ENCODE data around the gene ACOXL.
A peak's percentile ranks its signal among the peaks of the same experiment; 100 is the strongest.

Gene ACOXL

GRCh38 chr2:110788976-110789375, 56.6 kb downstream of the ACOXL start:
- no peaks in the 10 kb centered on the region for H3K9me3 Mint-ChIP-seq
- no peak overlapping the region for H3K4me3 Mint-ChIP-seq
- H3K4me1 Mint-ChIP-seq (ENCODE audit: low read depth), result no peaks in the 10 kb centered on the region
- H3K27me3 Mint-ChIP-seq, result peaks cover 58% of the 10 kb centered on the region
- H3K36me3 Mint-ChIP-seq (ENCODE audit: low read depth), result no peaks in the 10 kb centered on the region
- no peak overlapping the region for H3K27ac Mint-ChIP-seq

- Mint-ChIP-seq H3K36me3 (ENCODE audit: low read depth) (no peaks in the 10 kb centered on the region), H3K4me1 (ENCODE audit: low read depth) (no peaks in the 10 kb centered on the region), H3K4me3 (no peak overlapping the region), H3K27ac (no peak overlapping the region), H3K27me3 (peaks cover 62% of the 10 kb centered on the region), H3K9me3 (no peaks in the 10 kb centered on the region)
Measured at GRCh38 chr2:110789706-110790105, 57.3 kb downstream of the ACOXL start.

GRCh38 chr2:110790907-110791306, 58.5 kb downstream of the ACOXL start:
- Mint-ChIP-seq H3K4me3 (no peak overlapping the region), H3K27ac (no peak overlapping the region), H3K27me3 (peaks cover 61% of the 10 kb centered on the region), H3K9me3 (no peaks in the 10 kb centered on the region), H3K4me1 (ENCODE audit: low read depth) (no peaks in the 10 kb centered on the region), H3K36me3 (ENCODE audit: low read depth) (no peaks in the 10 kb centered on the region)

- Mint-ChIP-seq H3K27me3 (peaks cover 61% of the 10 kb centered on the region), H3K36me3 (ENCODE audit: low read depth) (no peaks in the 10 kb centered on the region), H3K9me3 (no peaks in the 10 kb centered on the region), H3K4me1 (ENCODE audit: low read depth) (no peaks in the 10 kb centered on the region), H3K4me3 (no peak overlapping the region), H3K27ac (no peak overlapping the region)
Measured at GRCh38 chr2:110791435-110791834, 59.1 kb downstream of the ACOXL start.

GRCh38 chr2:110793034-110793433, 60.7 kb downstream of the ACOXL start:
- H3K27ac Mint-ChIP-seq, result no peak overlapping the region
- H3K4me1 Mint-ChIP-seq (ENCODE audit: low read depth), result no peaks in the 10 kb centered on the region
- peaks cover 65% of the 10 kb centered on the region for H3K27me3 Mint-ChIP-seq
- H3K4me3 Mint-ChIP-seq, result no peak overlapping the region
- H3K36me3 Mint-ChIP-seq (ENCODE audit: low read depth), result no peaks in the 10 kb centered on the region
- no peaks in the 10 kb centered on the region for H3K9me3 Mint-ChIP-seq

- Mint-ChIP-seq H3K36me3 (ENCODE audit: low read depth) (no peaks in the 10 kb centered on the region), H3K27ac (no peak overlapping the region), H3K27me3 (peaks cover 73% of the 10 kb centered on the region), H3K4me3 (no peak overlapping the region), H3K9me3 (no peaks in the 10 kb centered on the region), H3K4me1 (ENCODE audit: low read depth) (no peaks in the 10 kb centered on the region)
Measured at GRCh38 chr2:110794390-110794789, 62.0 kb downstream of the ACOXL start.

GRCh38 chr2:110794951-110795350, 62.6 kb downstream of the ACOXL start:
- H3K36me3 Mint-ChIP-seq (ENCODE audit: low read depth), result no peaks in the 10 kb centered on the region
- H3K4me3 Mint-ChIP-seq, result no peak overlapping the region
- H3K4me1 Mint-ChIP-seq (ENCODE audit: low read depth), result no peaks in the 10 kb centered on the region
- no peaks in the 10 kb centered on the region for H3K9me3 Mint-ChIP-seq
- H3K27ac Mint-ChIP-seq, result no peak overlapping the region
- H3K27me3 Mint-ChIP-seq, result peaks cover 79% of the 10 kb centered on the region

- Mint-ChIP-seq H3K4me1 (ENCODE audit: low read depth) (no peaks in the 10 kb centered on the region), H3K9me3 (no peaks in the 10 kb centered on the region), H3K27ac (no peak overlapping the region), H3K36me3 (ENCODE audit: low read depth) (no peaks in the 10 kb centered on the region), H3K4me3 (no peak overlapping the region), H3K27me3 (peaks cover 84% of the 10 kb centered on the region)
Measured at GRCh38 chr2:110796716-110797301, 64.4 kb downstream of the ACOXL start.

- Mint-ChIP-seq H3K36me3 (ENCODE audit: low read depth) (no peaks in the 10 kb centered on the region), H3K27ac (no peak overlapping the region), H3K4me1 (ENCODE audit: low read depth) (peaks cover 7% of the 10 kb centered on the region), H3K9me3 (peaks cover 2% of the 10 kb centered on the region), H3K27me3 (peaks cover 88% of the 10 kb centered on the region), H3K4me3 (no peak overlapping the region)
Measured at GRCh38 chr2:110799376-110799775, 67.0 kb downstream of the ACOXL start.

- Mint-ChIP-seq H3K27ac (no peak overlapping the region), H3K9me3 (peaks cover 8% of the 10 kb centered on the region), H3K27me3 (peaks cover 79% of the 10 kb centered on the region), H3K4me3 (no peak overlapping the region), H3K36me3 (ENCODE audit: low read depth) (no peaks in the 10 kb centered on the region), H3K4me1 (ENCODE audit: low read depth) (peaks cover 22% of the 10 kb centered on the region)
Measured at GRCh38 chr2:110800611-110801402, 68.4 kb downstream of the ACOXL start.

GRCh38 chr2:110802208-110802932, 70.0 kb downstream of the ACOXL start:
- no peaks in the 10 kb centered on the region for H3K36me3 Mint-ChIP-seq (ENCODE audit: low read depth)
- H3K27ac Mint-ChIP-seq, result no peak overlapping the region
- H3K4me3 Mint-ChIP-seq, result no peak overlapping the region
- peaks cover 29% of the 10 kb centered on the region for H3K4me1 Mint-ChIP-seq (ENCODE audit: low read depth)
- H3K27me3 Mint-ChIP-seq, result peaks cover 75% of the 10 kb centered on the region
- H3K9me3 Mint-ChIP-seq, result peaks cover 8% of the 10 kb centered on the region

- peaks cover 31% of the 10 kb centered on the region for H3K4me1 Mint-ChIP-seq (ENCODE audit: low read depth)
- H3K4me3 Mint-ChIP-seq, result no peak overlapping the region
- H3K27me3 Mint-ChIP-seq, result peaks cover 76% of the 10 kb centered on the region
- H3K27ac Mint-ChIP-seq, result peak overlapping the region; percentile 54
- peaks cover 8% of the 10 kb centered on the region for H3K9me3 Mint-ChIP-seq
- no peaks in the 10 kb centered on the region for H3K36me3 Mint-ChIP-seq (ENCODE audit: low read depth)
Measured at GRCh38 chr2:110804433-110804832, 72.1 kb downstream of the ACOXL start.

GRCh38 chr2:110804915-110805314, 72.5 kb downstream of the ACOXL start:
- Mint-ChIP-seq H3K27me3 (peaks cover 74% of the 10 kb centered on the region), H3K4me3 (no peak overlapping the region), H3K9me3 (peaks cover 8% of the 10 kb centered on the region)

GRCh38 chr2:110805894-110806452, 73.6 kb downstream of the ACOXL start:
- no peak overlapping the region for H3K4me3 Mint-ChIP-seq
- H3K4me1 Mint-ChIP-seq (ENCODE audit: low read depth), result peaks cover 31% of the 10 kb centered on the region
- H3K27me3 Mint-ChIP-seq, result peaks cover 71% of the 10 kb centered on the region
- H3K36me3 Mint-ChIP-seq (ENCODE audit: low read depth), result no peaks in the 10 kb centered on the region
- H3K9me3 Mint-ChIP-seq, result peaks cover 8% of the 10 kb centered on the region
- no peak overlapping the region for H3K27ac Mint-ChIP-seq

More at GRCh38 chr2:110804915-110805314, 72.5 kb downstream of the ACOXL start:
- H3K36me3 Mint-ChIP-seq (ENCODE audit: low read depth), result no peaks in the 10 kb centered on the region
- H3K4me1 Mint-ChIP-seq (ENCODE audit: low read depth), result peaks cover 31% of the 10 kb centered on the region
- peak overlapping the region; percentile 54 for H3K27ac Mint-ChIP-seq

GRCh38 chr2:110807522-110807921, 75.1 kb downstream of the ACOXL start:
- peaks cover 39% of the 10 kb centered on the region for H3K4me1 Mint-ChIP-seq (ENCODE audit: low read depth)
- H3K4me3 Mint-ChIP-seq, result no peak overlapping the region
- H3K27me3 Mint-ChIP-seq, result peaks cover 64% of the 10 kb centered on the region
- no peak overlapping the region for H3K27ac Mint-ChIP-seq
- no peaks in the 10 kb centered on the region for H3K36me3 Mint-ChIP-seq (ENCODE audit: low read depth)
- H3K9me3 Mint-ChIP-seq, result peaks cover 8% of the 10 kb centered on the region

All from stimulated activated naive CD8-positive, alpha-beta T cell treated with anti-CD3 and anti-CD28 coated beads, Interleukin-15, Interleukin-2, amounts not matched to agents 100 ng/mL and 50 ng/mL, for 24 hours (primary cell).